Panc1 (cell line): ENCODE results near the gene PDE4B. TPM values are rescaled to one million over a fixed set of nuclear protein-coding genes. Genes with fewer than 3 reads are reported as not detected.

Experiments
- ATAC-seq: fragments of 200-7000 bp; cut with Tn5 transposase; 2 replicates; pipeline ENCODE4 v1.9.1; 2020; ENCODE audit warnings: mild to moderate bottlenecking, moderate library complexity
- BruUV-seq: library from RNA; stranded (reverse); fragments of 400-500 nt; replicated peaks from 2 replicates; lab custom pipeline; 2021; lab: Mats Ljungman, UMichigan
- CTCF ChIA-PET: fragments of 300-600 bp; sonication (Branson Sonifier 250); formaldehyde crosslinking; loops from one replicate; lab custom pipeline; 2022; ENCODE audit warnings: antibody characterized with exemption; lab: Charles Lee
- POLR2A ChIA-PET: fragments of 300-600 bp; sonication (Branson Sonifier 250); formaldehyde crosslinking; loops from one replicate; lab custom pipeline; 2022; ENCODE audit warnings: antibody characterized with exemption; lab: Charles Lee
- DNase-seq: peaks from one replicate; pipeline ENCODE4 v3.0.0-alpha.2; 2010; ENCODE audit warnings: low read depth, low spot score
- H3K27ac ChIP-seq: 2 replicates; pipeline ENCODE4 v1.5.1; 2011; ENCODE audit warnings: mild to moderate bottlenecking, low read length, inconsistent platforms
- H3K27me3 ChIP-seq: fragments of 200-500 bp; sonication (Bioruptor generic); 2 replicates; pipeline ENCODE4 v1.6.0; 2014; ENCODE audit warnings: low read length, inconsistent platforms; ENCODE audit not compliant: control insufficient read depth, insufficient read depth
- H3K36me3 ChIP-seq: fragments of 200-500 bp; sonication (Bioruptor generic); 2 replicates; pipeline ENCODE4 v1.5.1; 2014; ENCODE audit warnings: inconsistent platforms, mild to moderate bottlenecking, low read length, moderate library complexity; ENCODE audit not compliant: control insufficient read depth, insufficient read depth
- H3K4me1 ChIP-seq: 2 replicates; pipeline ENCODE4 v1.5.1; 2011; ENCODE audit warnings: inconsistent platforms, mild to moderate bottlenecking, low read length, moderate library complexity; ENCODE audit not compliant: control insufficient read depth, insufficient read depth
- H3K4me3 ChIP-seq, 2 experiments: 2 replicates each; pipeline ENCODE4 v1.5.1; 2011 to 2012; ENCODE audit warnings: low read depth in 2 of 2, low read length in 2 of 2, mild to moderate bottlenecking in 2 of 2, inconsistent platforms in 1 of 2, moderate library complexity in 1 of 2
- H3K9me3 ChIP-seq: fragments of 200-500 bp; sonication (Bioruptor generic); 2 replicates; pipeline ENCODE4 v1.5.1; 2014; ENCODE audit warnings: low read depth, mild to moderate bottlenecking, inconsistent platforms, low read length, moderate library complexity; ENCODE audit not compliant: control insufficient read depth, insufficient read depth
- POLR2AphosphoS5 ChIP-seq: IDR thresholded peaks from 2 replicates; pipeline ENCODE4 v1.6.1; 2012; ENCODE audit warnings: mild to moderate bottlenecking, low read depth, low read length, moderate library complexity
- SIN3A ChIP-seq: IDR thresholded peaks from 2 replicates; pipeline ENCODE4 v1.6.1; 2012; ENCODE audit warnings: low read depth, mild to moderate bottlenecking, low read length, moderate library complexity, borderline replicate concordance; ENCODE audit not compliant: insufficient read depth
- TCF7L2 ChIP-seq: IDR thresholded peaks from 2 replicates; pipeline ENCODE4 v1.6.1; 2011; ENCODE audit warnings: mild to moderate bottlenecking, low read depth, low read length, inconsistent platforms
- in situ Hi-C: cut with HindIII; loops from 2 replicates; pipeline ENCODE4 v1.10.0; 2016; ENCODE audit warnings: low sequenced_read_pairs, low pct_unique_long_range_greater_than_20kb
- intact Hi-C: fragments of 100-400 bp; cut with micrococcal nuclease; formaldehyde crosslinking; loops from one replicate; pipeline ENCODE4 v1.10.0; 2022; ENCODE audit not compliant: unreplicated experiment
- total RNA-seq: library from RNA; stranded (reverse); gene quantifications from one replicate; pipeline ENCODE4 v1.2.1, GENCODE V29; 2021; ENCODE audit not compliant: unreplicated experiment
- TF ChIP-seq, protein P1 (sequence below), 2 experiments: IDR thresholded peaks; 2 replicates each; pipeline ENCODE4 v1.6.1; 2011 to 2012; ENCODE audit warnings: low read depth in 2 of 2, control low read depth in 1 of 2, low read length in 1 of 2, mild to moderate bottlenecking in 1 of 2, moderate library complexity in 1 of 2; ENCODE audit not compliant: insufficient read depth in 1 of 2
- TF ChIP-seq, protein P2 (sequence below): fragments of 450-650 bp; IDR thresholded peaks from 2 replicates; pipeline ENCODE4 v1.5.1; 2017; ENCODE audit warnings: mild to moderate bottlenecking

PDE4B gene
- total RNA-seq, 1 experiment from 2014 or later: 0.26 TPM

GRCh38 chr1:66328896-66329295, 536.2 kb downstream of the PDE4B start:
- no peak overlapping the region for H3K27ac ChIP-seq
- in situ Hi-C loops: no loop called here

GRCh38 chr1:66330722-66331141, 538.0 kb downstream of the PDE4B start:
- CTCF ChIA-PET: no interaction called here
- in situ Hi-C loops: no loop called here
- no peak for DNase-seq
- ATAC-seq: no peak
- POLR2A ChIA-PET: no interaction called here
- Histone ChIP-seq H3K9me3 (no peaks in the 10 kb centered on the region), H3K36me3 (no peaks in the 10 kb centered on the region; the same call in 1 of the 2 replicates), H3K27ac (no peak overlapping the region), H3K4me1 (no peaks in the 10 kb centered on the region; the same call in 1 of the 2 replicates), H3K4me3 (no peak overlapping the region), H3K27me3 (peaks cover 22% of the 10 kb centered on the region)
- no peak for TF ChIP-seq SIN3A
- intact Hi-C loops: no loop called here
- no TSS peak for BruUV-seq

More at GRCh38 chr1:66328896-66329295, 536.2 kb downstream of the PDE4B start:
- intact Hi-C loops: no loop called here
- POLR2A ChIA-PET: no interaction called here
- H3K4me1 ChIP-seq: no peaks in the 10 kb centered on the region; the same call in 1 of the 2 replicates
- CTCF ChIA-PET: no interaction called here
- H3K4me3 ChIP-seq: no peak overlapping the region
- DNase-seq: no peak
- no peak for ATAC-seq
- no peaks in the 10 kb centered on the region for H3K9me3 ChIP-seq
- H3K36me3 ChIP-seq: no peaks in the 10 kb centered on the region; the same call in 1 of the 2 replicates
- H3K27me3 ChIP-seq: peaks cover 22% of the 10 kb centered on the region
- no TSS peak for BruUV-seq
- TF ChIP-seq, protein P1, sequence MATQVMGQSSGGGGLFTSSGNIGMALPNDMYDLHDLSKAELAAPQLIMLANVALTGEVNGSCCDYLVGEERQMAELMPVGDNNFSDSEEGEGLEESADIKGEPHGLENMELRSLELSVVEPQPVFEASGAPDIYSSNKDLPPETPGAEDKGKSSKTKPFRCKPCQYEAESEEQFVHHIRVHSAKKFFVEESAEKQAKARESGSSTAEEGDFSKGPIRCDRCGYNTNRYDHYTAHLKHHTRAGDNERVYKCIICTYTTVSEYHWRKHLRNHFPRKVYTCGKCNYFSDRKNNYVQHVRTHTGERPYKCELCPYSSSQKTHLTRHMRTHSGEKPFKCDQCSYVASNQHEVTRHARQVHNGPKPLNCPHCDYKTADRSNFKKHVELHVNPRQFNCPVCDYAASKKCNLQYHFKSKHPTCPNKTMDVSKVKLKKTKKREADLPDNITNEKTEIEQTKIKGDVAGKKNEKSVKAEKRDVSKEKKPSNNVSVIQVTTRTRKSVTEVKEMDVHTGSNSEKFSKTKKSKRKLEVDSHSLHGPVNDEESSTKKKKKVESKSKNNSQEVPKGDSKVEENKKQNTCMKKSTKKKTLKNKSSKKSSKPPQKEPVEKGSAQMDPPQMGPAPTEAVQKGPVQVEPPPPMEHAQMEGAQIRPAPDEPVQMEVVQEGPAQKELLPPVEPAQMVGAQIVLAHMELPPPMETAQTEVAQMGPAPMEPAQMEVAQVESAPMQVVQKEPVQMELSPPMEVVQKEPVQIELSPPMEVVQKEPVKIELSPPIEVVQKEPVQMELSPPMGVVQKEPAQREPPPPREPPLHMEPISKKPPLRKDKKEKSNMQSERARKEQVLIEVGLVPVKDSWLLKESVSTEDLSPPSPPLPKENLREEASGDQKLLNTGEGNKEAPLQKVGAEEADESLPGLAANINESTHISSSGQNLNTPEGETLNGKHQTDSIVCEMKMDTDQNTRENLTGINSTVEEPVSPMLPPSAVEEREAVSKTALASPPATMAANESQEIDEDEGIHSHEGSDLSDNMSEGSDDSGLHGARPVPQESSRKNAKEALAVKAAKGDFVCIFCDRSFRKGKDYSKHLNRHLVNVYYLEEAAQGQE (IDR thresholded peaks at IDR 0.05; ENCODE audit: insufficient read depth in 1 of 2, low read depth in 2 of 2, low read length in 1 of 2): no peak
- TF ChIP-seq TCF7L2 (no peak), POLR2AphosphoS5 (no peak), SIN3A (no peak)
- TF ChIP-seq, protein P2, sequence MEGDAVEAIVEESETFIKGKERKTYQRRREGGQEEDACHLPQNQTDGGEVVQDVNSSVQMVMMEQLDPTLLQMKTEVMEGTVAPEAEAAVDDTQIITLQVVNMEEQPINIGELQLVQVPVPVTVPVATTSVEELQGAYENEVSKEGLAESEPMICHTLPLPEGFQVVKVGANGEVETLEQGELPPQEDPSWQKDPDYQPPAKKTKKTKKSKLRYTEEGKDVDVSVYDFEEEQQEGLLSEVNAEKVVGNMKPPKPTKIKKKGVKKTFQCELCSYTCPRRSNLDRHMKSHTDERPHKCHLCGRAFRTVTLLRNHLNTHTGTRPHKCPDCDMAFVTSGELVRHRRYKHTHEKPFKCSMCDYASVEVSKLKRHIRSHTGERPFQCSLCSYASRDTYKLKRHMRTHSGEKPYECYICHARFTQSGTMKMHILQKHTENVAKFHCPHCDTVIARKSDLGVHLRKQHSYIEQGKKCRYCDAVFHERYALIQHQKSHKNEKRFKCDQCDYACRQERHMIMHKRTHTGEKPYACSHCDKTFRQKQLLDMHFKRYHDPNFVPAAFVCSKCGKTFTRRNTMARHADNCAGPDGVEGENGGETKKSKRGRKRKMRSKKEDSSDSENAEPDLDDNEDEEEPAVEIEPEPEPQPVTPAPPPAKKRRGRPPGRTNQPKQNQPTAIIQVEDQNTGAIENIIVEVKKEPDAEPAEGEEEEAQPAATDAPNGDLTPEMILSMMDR: no peak
